Cardiac ventricle fibroblast (primary cell): Measurements from ENCODE around the gene ITPKC. TPM values are rescaled to one million over a fixed set of nuclear protein-coding genes. Genes with fewer than 3 reads are reported as not detected.

ENCODE experiments used
- total RNA-seq: library from RNA; depleted of rRNA; stranded (reverse); fragments of >200 nt; gene quantifications from 2 replicates; pipeline ENCODE4 v1.2.3, GENCODE V29; 2015

Gene ITPKC
- 30.0 and 30.8 TPM in 2 replicates for total RNA-seq

DNA sequence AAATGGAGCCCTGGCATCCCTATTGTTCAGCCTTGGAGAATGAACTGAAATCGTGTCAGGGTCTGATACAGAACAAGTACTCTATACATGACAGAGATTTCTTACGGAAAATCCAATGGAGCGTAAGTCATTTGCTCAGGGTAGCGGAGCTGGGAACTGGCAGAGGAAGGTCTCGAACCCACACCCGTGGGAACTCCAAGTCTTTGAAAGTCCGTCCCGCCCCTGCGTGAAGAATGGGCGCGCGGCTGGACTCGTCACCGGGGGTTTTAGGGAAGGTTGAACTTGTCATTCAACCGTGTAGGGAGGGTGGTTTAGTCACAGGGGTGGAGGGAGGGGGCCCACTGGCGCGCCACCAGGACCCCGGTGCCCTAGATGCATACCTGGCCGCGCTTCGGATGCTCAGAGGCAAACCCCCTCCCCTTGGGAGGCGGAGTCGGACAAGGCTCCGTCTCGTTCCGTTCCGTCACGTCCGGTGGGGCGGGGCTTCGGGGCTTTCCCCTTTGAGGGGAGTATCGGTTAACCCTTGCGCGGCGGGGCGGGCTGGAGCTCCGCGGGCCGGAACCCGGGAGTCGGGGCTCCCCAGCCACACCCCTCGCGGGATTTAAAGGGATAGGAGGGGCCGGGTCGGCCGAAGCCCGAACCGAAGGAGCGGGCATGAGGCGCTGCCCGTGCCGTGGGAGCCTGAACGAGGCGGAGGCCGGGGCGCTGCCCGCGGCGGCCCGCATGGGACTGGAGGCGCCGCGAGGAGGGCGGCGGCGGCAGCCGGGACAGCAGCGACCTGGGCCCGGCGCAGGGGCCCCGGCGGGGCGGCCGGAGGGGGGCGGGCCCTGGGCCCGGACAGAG is at the start of gene ITPKC, which contains the start of gene COQ8B:
ITPKC (plus strand) TSS at position 631 of the 843 bp plus-strand sequence; CDS start at position 655, 24 bp downstream.
COQ8B (minus strand) TSS at position 405 of the 843 bp plus-strand sequence. CDS start 2,254 bp downstream, outside the sequence.

GRCh38 chr19:40690050-40690692 is 26.7 kb upstream of the ITPKC start, which contains the start of gene NUMBL:
Gene NUMBL, minus strand, starts transcription at chr19:40690651. Its CDS starts 168 bp downstream, at chr19:40690483.

GRCh38 chr19:40750058-40750873 is 33.4 kb downstream of the ITPKC start, which contains the start of gene ACTMAP:
Gene ACTMAP, minus strand, starts transcription at chr19:40750477. Its CDS starts 674 bp downstream, at chr19:40749803.

GRCh38 chr19:40750874-40751537 is 34.1 kb downstream of the ITPKC start, which contains the start of gene SNRPA:
Gene SNRPA, plus strand, starts transcription at chr19:40751203. Its CDS starts 206 bp downstream, at chr19:40751409.

GRCh38 chr19:40774916-40775631 is 58.2 kb downstream of the ITPKC start, which contains the start of gene MIA:
Gene MIA, plus strand, starts transcription at chr19:40775521. Its CDS starts 22 bp downstream, at chr19:40775543.

DNA sequence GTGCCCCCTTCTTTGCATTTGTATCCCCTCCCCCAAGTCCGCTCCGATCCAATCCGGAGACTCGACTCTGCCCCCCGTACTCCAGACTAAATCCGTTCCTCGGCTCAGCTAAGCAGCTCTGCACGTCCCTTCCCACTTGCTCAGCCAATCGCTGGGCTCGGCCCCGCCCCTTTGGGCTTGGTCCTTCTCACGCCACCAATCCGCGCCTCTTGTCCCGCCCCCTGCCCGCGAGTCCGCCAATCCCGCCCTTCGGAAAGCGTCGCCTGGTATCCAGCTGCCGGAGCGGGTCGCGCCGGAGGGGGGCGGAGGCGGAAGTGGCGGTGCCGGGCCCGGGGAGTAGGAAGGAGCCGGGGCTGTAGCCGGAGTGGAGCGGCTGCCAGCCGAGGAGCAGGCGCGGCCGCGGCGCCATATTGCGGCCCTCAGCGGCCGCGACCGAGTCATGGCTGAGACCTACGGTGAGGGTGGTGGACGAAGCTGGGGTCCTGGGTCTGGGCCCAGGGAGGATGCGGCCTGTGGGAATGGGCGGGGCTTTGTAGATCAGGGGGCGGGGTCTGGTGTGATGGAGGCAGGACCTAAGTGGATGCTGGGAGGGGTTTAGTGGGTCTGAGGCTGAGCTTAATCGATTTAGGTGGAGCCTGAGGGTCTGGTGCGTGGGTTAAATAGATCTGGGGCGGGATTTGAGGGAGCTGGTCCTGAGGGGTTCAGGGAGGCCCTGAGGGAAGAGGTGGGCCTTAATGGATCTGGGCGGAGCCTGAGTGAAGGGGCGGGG is 61.2 kb downstream of the ITPKC start, which contains the start of gene RAB4B:
RAB4B (plus strand) TSS at position 311 of the 769 bp plus-strand sequence; CDS start at position 440, 129 bp downstream.

Other genes starting within 250 kb of the ITPKC start
- 25.0 and 28.8 TPM in 2 replicates for gene SHKBP1, start 140.2 kb upstream of the ITPKC start, total RNA-seq
- 119 and 120 TPM in 2 replicates for gene LTBP4, start 115.7 kb upstream of the ITPKC start, total RNA-seq
- gene NUMBL, start 26.5 kb upstream of the ITPKC start, total RNA-seq: 61.5 and 151 TPM in 2 replicates
- 26.9 and 28.0 TPM in 2 replicates for gene COQ8B, start 226 bp upstream of the ITPKC start, total RNA-seq
- gene ACTMAP, start 33.4 kb downstream of the ITPKC start, total RNA-seq: 5.6 and 5.9 TPM in 2 replicates
- gene SNRPA, start 34.1 kb downstream of the ITPKC start, total RNA-seq: 38.7 and 40.8 TPM in 2 replicates
- gene MIA, start 58.4 kb downstream of the ITPKC start, total RNA-seq: 2.6 TPM in 1 of 2 replicates, not detected in the other
- 15.2 and 16.0 TPM in 2 replicates for gene RAB4B, start 61.1 kb downstream of the ITPKC start, total RNA-seq
- 53.7 and 63.7 TPM in 2 replicates for gene EGLN2, start 82.1 kb downstream of the ITPKC start, total RNA-seq
- not detected in 2 replicates for gene CYP2A6, start 133.3 kb downstream of the ITPKC start, total RNA-seq
- gene CYP2A7, start 165.1 kb downstream of the ITPKC start, total RNA-seq: not detected in 2 replicates